EL (cell line): ENCODE measurements around the gene DCN.
A peak's percentile ranks its signal among the peaks of the same experiment; 100 is the strongest.

ENCODE experiments used
- DNase-seq: peaks from one replicate; pipeline ENCODE4 v3.0.0-alpha.2; 2016

Gene DCN

DNA sequence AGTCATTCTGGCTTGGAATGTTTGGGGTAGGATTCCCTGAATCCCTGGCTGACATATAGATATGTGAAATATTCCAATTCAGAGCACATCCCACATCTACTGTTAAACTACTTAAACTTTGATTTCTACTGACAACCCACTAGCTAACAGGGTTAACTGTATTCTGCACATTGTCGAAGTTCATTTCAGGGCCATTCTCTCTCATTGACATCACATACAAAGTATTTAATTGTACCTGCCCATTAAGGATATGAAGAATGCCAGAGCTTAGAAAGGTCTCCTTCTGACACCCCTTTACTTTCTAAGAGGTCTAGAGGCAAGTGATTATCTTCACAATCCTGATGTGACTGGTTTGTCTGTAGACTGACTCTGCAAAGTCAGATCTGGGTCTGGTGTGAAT, 2.8 kb upstream of the DCN start:
- DNase-seq, result no peak

DNA sequence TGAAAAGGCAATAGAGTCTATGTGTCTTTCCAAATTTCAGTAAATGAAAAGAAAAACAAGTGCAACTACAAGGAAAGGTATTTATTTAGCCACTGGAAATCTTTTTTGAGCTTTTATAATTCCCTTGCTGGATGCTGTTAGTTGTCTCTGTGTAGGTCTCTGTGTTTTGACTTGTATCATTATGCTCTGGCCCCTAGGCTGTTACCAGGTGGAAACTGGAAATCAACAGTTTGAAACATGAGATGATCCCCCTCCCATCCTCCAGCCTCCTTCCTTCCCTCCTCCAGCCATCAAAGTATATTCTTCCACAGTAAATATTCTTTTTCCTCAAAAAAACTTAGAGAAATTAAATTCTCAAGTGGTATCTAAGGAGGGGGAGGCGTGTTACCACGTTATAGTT, 934 bp upstream of the DCN start:
- DNase-seq, result no peak

DNA sequence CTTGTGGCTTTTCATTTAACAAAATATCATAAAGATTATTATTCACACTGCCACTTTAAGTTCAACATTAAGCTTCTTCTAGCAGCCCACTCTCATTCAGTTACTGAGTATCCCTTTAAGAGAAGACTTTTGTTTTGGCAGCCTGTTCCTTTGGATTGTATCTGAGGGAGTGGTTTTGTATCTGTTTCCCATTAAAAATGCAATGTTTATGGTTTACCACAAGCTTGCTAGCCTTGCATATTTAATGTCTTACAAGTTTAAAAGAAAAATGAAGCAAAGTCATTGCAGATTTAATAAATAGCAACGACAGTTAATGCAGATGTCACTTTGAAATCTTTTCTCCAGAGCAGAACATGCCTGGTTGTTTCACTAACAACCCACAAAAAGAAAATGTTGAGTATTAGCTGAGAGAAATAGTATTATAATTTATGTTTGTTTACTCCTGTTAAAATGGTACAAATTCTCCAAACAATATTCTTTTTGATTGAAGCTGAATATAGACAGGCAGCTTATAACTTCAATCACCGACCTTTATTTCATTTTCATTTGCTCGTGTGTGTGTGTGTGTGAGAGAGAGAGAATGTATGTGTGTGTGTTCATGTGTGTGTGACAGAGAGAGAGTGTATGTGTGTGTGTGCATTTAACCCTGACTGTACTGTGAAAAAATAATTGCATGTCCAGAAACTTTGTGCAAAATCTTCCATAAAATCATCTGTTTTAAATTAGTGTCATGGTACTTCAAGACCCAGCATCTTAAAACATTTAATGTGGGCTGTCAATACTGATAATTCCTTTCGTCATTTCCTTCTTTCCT, 1.8 kb downstream of the DCN start:
- peak; percentile 76 for DNase-seq

- DNase-seq, result no peak
Measured at GRCh38 chr12:91179966-91180561, 2.6 kb downstream of the DCN start.

GRCh38 chr12:91179315-91179714, 3.3 kb downstream of the DCN start:
- DNase-seq, result peak; percentile 32

DNA sequence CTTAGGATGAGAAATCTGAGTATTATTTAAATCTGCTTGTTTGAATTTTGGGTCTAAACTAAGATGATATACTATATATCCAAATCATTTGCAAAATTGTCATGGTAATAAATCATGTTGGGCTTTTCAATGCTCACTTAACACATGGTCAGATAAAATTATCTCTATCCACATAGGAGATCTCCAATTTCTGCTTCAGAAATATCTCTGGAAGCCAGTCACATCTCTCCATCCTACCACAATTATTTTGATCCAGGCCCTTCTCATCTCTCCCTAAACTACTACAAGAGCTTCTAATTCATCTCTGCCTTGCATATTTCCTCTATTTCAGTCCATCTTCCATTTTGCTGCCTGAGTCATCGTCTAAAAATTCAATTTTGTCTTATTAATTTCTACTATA, 3.8 kb downstream of the DCN start:
- no peak for DNase-seq

DNA sequence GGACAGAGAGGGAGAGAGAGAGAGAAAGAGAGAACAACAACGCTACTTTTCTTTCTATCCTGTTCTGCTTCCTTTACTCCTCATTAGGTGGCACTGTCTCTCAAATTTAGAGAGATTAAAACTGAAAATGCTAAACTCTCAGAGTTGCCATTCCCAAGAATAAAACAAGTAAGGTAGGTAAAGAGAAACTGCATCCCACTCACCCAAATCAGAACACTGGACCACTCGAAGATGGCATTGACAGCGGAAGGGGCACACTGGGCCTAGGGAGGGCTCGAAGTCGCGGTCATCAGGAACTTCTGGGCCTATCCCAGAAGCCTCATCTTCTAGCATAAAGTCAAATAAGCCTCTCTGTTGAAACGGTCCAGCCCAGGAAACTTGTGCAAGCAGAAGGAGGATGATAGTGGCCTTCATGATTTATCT, 4.5 kb downstream of the DCN start:
- DNase-seq, result peak; percentile 46

DNA sequence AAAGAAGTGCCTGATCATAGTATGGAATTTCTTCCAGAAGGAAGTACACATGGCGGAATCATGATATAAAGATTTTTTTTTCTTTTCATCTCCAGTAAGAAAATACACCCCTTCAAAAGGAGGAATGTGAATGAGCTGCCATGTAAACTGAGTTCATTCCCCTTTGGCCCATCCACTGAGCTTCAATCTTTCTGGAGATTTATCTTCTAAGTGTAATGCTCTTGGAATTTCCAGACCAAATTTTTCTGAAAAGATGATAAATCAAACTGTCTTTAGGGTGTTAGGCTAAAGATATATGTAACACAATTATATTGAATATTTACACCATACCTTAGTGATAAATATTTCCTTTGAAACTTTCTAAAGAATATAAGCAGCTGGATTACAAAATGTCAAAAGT, 5.2 kb downstream of the DCN start:
- peak; percentile 33 for DNase-seq

- DNase-seq, result no peak
Measured at GRCh38 chr12:91176915-91177314, 5.7 kb downstream of the DCN start.

DNA sequence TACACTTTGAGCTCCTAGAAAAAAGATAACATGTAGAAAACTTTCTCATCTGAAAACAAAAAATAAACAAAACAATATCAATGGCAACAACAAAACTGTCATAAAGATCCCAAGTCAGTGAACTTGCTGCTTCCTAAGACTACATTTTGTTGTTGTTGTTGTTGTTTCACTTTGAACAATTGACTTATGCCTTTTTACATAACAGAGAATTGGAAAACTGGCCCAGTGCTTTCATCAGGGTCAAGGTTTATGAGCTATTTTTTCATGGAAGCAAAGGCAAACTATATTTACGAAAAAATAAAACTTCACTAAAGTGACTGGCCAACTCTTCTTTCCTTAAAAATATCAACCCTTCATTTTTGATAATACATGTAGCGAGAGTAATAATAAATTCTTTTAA, 6.3 kb downstream of the DCN start:
- no peak for DNase-seq

DNA sequence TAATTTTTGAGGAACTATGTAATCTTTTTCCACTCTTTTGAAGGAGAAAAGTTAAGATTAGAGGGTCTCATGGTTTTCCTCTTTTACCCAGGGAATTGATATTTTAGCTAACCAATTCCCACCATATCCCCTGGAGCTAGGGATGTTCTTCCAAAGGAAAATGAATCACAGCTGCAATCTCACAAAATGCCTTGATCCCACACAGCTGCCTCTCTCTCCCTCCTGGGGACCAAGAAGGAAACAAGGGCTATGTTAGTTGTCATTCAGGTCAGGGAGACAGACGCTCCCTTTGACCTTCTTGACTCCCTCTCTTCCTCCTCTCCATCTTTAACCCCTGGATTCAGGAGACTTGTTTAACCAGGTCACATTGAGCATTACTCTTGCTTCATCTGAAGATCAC, 9.5 kb downstream of the DCN start:
- DNase-seq, result no peak

GRCh38 chr12:91172096-91172495, 10.5 kb downstream of the DCN start:
- DNase-seq, result no peak

GRCh38 chr12:91171476-91171875, 11.1 kb downstream of the DCN start:
- DNase-seq, result no peak

GRCh38 chr12:91163116-91163515, 19.5 kb downstream of the DCN start:
- DNase-seq, result no peak

GRCh38 chr12:91161009-91161408, 21.6 kb downstream of the DCN start:
- DNase-seq, result no peak

GRCh38 chr12:91155990-91156389, 26.6 kb downstream of the DCN start:
- DNase-seq, result no peak

GRCh38 chr12:91154131-91154530, 28.5 kb downstream of the DCN start:
- no peak for DNase-seq

- peak; percentile 26 for DNase-seq
Measured at GRCh38 chr12:91144053-91144452, 38.6 kb downstream of the DCN start.

DNA sequence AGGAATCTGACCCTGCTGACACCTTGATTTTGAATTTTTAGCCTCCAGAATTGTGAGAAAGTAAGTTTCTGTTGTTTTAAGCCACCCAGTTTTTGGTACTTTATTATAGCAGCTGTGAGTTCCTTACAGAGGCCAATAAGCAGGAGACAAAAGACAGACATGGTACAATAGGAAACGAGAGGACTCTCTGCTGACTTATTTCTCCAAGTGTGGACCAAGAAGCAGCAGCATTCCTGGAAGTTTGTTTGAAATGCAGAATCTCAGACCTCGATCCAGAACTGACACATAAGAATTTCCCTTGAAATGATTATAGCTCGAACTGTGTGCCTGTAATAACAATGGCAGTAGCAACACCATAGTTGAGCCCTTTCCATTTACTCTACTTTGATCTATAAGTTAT, 39.4 kb downstream of the DCN start:
- DNase-seq, result no peak

DNA sequence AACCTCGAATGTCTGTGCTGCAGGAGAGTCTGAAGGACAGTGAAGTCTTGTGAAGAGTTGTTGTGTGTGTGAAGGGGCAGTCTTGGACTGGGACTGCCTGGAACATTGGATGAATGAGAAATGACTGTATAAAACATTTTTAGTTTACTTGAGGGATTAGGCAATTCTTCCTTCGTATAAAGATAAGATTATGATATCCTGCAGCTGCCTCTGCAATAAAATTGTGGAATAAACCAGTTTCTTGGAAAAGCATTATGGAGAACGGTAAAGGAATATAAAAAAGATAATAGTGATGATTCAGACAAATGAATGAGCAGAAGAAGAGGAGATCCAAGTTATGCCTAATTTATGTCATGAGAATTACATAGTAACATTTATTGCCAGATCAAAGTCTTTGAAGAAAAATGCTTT, 40.4 kb downstream of the DCN start:
- no peak for DNase-seq

DNA sequence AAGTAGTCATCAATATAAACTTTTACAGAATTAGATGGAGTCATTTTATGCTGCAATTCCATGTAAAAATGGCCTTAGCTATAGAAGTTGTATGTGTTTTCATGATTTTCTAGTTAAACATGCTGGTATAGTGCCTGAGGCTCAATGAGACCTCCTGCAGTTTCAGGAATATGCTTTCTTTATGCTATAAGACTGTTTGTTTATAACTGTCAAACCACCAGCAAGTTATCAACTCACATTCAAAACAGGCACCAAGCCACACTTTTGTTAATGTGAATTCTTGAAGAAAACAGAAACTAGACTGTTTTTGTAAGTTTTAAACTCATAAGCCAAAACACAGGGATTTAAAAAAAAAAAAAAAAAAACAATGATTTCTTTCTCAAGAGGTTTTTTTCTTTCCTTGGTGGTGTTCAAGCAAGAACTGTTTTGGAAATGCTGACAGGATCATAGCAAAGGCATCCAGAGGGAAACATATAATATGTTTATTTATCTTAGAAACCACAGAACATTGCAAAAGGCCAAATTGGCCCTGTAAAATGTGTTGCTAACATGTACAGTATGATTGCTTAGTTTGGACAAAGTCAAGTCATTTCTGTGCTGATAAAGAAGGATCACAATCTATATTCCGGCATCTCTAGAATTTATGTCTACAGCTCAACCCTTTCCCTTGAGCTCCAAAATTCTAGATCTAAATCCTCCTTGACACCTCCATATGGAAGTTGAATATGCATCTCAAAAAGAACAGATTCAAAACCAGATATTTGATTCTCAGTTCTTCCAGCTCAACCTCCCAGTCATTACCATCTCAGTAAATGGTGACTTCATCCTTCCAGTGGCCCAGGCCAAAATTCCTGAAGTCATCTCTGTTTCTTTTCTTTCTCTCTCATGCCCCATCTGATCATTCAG, 42.3 kb downstream of the DCN start:
- peak; percentile 88 for DNase-seq

DNA sequence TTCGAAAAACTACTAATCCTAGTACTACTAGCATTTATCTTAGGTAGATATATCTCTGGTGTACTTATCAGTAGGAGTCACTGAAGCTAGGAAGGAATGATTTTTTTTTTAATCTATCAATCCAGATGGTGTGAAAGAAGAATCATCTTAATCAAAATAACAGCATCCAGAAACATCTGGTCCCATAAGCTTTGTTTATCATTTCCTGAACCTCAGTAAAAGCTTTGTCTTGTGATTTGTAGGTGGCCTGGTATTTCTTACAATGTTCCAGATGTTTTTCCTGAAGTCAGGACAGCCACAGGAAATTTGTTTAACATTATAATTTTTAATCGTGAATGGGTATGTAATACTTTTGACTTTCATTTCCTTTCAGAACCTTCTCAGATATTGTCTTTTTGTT, 43.3 kb downstream of the DCN start:
- DNase-seq, result no peak

GRCh38 chr12:91138337-91138920, 44.2 kb downstream of the DCN start:
- peak; percentile 62 for DNase-seq
